ENCODE measurements around the gene TRDMT1. TPM values are rescaled to one million over a fixed set of nuclear protein-coding genes. Genes with fewer than 3 reads are reported as not detected.

Gene TRDMT1
- 2.6 and 4.0 TPM in 2 replicates for total RNA-seq

GRCh38 chr10:17200912-17201793 is at the start of gene TRDMT1:
Gene TRDMT1 (minus strand): TSS chr10:17201672. CDS start chr10:17201634, 38 bp downstream.

GRCh38 chr10:17228091-17229015 is 26.9 kb upstream of the TRDMT1 start, which contains the start of gene VIM:
Gene VIM (plus strand): TSS chr10:17228241. CDS start chr10:17229423, 1,182 bp downstream.

GRCh38 chr10:17129741-17130140 is 71.7 kb downstream of the TRDMT1 start, which contains the start of gene CUBN:
Gene CUBN (minus strand): TSS chr10:17129811. CDS start chr10:17129765, 46 bp downstream.

Other genes starting within 250 kb of the TRDMT1 start
- under 0.01 TPM in 2 replicates for gene CUBN, start 71.9 kb downstream of the TRDMT1 start, total RNA-seq
- gene VIM, start 26.6 kb upstream of the TRDMT1 start, total RNA-seq, result 1,572 and 2,255 TPM in 2 replicates